MCF 10A (cell line): ENCODE data around the gene SCN4B. TPM values are rescaled to one million over a fixed set of nuclear protein-coding genes. Genes with fewer than 3 reads are reported as not detected.

Experiments used
- BruUV-seq: library from RNA; stranded (reverse); fragments of 400-500 nt; replicated peaks from 2 replicates; lab custom pipeline; 2021; lab: Mats Ljungman, UMichigan
- CTCF ChIA-PET: fragments of 300-600 bp; sonication (Branson Sonifier 250); formaldehyde crosslinking; extraction: SDS; loops from one replicate; lab custom pipeline; 2021; ENCODE audit warnings: antibody characterized with exemption, inconsistent platforms; lab: Yijun Ruan, JAX
- POLR2A ChIA-PET: fragments of 300-600, 350-650 bp; sonication (Branson Sonifier 250); formaldehyde crosslinking; extraction: SDS; loops from one replicate; lab custom pipeline; 2020; ENCODE audit warnings: antibody characterized with exemption, inconsistent platforms; lab: Yijun Ruan, JAX
- DNase-seq: peaks from one replicate; pipeline ENCODE4 v3.0.0-alpha.2; 2018; ENCODE audit not compliant: unreplicated experiment
- H3K27ac Mint-ChIP-seq: one replicate; pipeline ENCODE4 v1.8.0; 2022; ENCODE audit warnings: mild to moderate bottlenecking, low read depth, mixed read lengths; ENCODE audit not compliant: unreplicated experiment
- H3K27me3 Mint-ChIP-seq: one replicate; pipeline ENCODE4 v1.8.0; 2022; ENCODE audit warnings: mixed read lengths; ENCODE audit not compliant: insufficient read depth, unreplicated experiment
- H3K36me3 Mint-ChIP-seq: one replicate; pipeline ENCODE4 v1.8.0; 2022; ENCODE audit warnings: mild to moderate bottlenecking, moderate library complexity, mixed read lengths; ENCODE audit not compliant: insufficient read depth, unreplicated experiment
- H3K4me1 Mint-ChIP-seq: one replicate; pipeline ENCODE4 v1.8.0; 2022; ENCODE audit warnings: mixed read lengths; ENCODE audit not compliant: insufficient read depth, unreplicated experiment
- H3K4me3 Mint-ChIP-seq: one replicate; pipeline ENCODE4 v1.8.0; 2022; ENCODE audit warnings: mild to moderate bottlenecking, moderate library complexity, mixed read lengths; ENCODE audit not compliant: unreplicated experiment
- H3K9me3 Mint-ChIP-seq: one replicate; pipeline ENCODE4 v1.8.0; 2022; ENCODE audit warnings: mixed read lengths; ENCODE audit not compliant: unreplicated experiment
- intact Hi-C: fragments of 100-400 bp; cut with micrococcal nuclease; formaldehyde crosslinking; loops from 2 replicates; pipeline ENCODE4 v1.14.1; 2022
- total RNA-seq: library from RNA; stranded (reverse); gene quantifications from 2 replicates; pipeline ENCODE4 v1.2.3, GENCODE V29; 2022
- TF ChIP-seq, protein P1 (sequence below): fragments of 200-600 bp; IDR thresholded peaks from one replicate; pipeline ENCODE4 v1.8.0; 2022; ENCODE audit warnings: antibody characterized with exemption, mild to moderate bottlenecking; ENCODE audit not compliant: unreplicated experiment

SCN4B gene
- total RNA-seq, 1 experiment from 2014 or later = not detected

DNA sequence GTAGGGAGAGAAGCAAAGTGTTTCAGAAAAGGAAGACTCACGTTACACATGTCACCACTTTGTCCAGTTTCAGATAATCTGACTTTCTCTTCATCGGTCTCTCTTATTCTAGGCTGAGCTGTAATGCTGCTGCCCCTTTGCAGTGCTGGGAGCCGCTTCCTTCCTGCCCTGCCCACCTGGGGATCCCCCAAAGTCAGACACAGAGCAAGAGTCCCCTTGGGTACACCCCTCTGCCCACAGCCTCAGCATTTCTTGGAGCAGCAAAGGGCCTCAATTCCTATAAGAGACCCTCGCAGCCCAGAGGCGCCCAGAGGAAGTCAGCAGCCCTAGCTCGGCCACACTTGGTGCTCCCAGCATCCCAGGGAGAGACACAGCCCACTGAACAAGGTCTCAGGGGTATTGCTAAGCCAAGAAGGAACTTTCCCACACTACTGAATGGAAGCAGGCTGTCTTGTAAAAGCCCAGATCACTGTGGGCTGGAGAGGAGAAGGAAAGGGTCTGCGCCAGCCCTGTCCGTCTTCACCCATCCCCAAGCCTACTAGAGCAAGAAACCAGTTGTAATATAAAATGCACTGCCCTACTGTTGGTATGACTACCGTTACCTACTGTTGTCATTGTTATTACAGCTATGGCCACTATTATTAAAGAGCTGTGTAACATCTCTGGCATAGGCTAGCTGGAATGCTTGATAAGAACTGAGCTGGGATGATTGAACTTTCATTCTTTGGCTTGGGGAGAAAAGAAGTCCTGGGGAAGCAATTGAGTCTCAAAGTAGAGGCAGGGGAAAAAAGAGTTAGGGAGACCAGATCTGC is 34.6 kb downstream of the SCN4B start:
- CTCF ChIA-PET = interaction anchor here (0.9 kb wide), 1 partner anchor 172 kb away, joined by 3 read pairs; no protein-coding TSS in a partner anchor
- POLR2A ChIA-PET = no interaction called here
- Mint-ChIP-seq H3K4me1 (no peaks in the 10 kb centered on the region), H3K4me3 (no peak overlapping the region), H3K36me3 (no peaks in the 10 kb centered on the region), H3K27me3 (peaks cover 40% of the 10 kb centered on the region), H3K27ac (no peak overlapping the region), H3K9me3 (no peaks in the 10 kb centered on the region)
- BruUV-seq = no TSS peak
- no peak for DNase-seq
- intact Hi-C loops = no loop called here
- TF ChIP-seq, protein P1, sequence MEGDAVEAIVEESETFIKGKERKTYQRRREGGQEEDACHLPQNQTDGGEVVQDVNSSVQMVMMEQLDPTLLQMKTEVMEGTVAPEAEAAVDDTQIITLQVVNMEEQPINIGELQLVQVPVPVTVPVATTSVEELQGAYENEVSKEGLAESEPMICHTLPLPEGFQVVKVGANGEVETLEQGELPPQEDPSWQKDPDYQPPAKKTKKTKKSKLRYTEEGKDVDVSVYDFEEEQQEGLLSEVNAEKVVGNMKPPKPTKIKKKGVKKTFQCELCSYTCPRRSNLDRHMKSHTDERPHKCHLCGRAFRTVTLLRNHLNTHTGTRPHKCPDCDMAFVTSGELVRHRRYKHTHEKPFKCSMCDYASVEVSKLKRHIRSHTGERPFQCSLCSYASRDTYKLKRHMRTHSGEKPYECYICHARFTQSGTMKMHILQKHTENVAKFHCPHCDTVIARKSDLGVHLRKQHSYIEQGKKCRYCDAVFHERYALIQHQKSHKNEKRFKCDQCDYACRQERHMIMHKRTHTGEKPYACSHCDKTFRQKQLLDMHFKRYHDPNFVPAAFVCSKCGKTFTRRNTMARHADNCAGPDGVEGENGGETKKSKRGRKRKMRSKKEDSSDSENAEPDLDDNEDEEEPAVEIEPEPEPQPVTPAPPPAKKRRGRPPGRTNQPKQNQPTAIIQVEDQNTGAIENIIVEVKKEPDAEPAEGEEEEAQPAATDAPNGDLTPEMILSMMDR = no peak

DNA sequence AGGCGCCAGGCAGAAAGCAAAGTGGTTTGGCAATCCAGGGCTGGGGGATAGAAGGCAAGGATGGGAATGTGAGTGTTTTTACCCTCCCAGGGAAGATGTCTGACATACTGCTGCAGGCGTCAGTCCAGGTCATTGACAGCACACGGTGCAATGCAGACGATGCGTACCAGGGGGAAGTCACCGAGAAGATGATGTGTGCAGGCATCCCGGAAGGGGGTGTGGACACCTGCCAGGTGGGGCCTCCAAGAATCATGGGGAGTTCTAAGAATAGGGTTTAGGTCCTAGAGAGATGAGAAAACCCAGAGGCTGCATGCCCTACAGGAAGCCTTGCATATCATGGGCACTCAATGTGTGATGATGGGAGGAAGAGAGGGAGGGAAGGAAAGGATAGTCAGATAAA is 37.6 kb downstream of the SCN4B start:
- Mint-ChIP-seq H3K27ac (no peak overlapping the region), H3K4me3 (no peak overlapping the region), H3K36me3 (no peaks in the 10 kb centered on the region), H3K9me3 (no peaks in the 10 kb centered on the region), H3K27me3 (peaks cover 40% of the 10 kb centered on the region), H3K4me1 (peaks cover 6% of the 10 kb centered on the region)
- intact Hi-C loops = no loop called here
- CTCF ChIA-PET = interaction anchor here (1.6 kb wide), 1 partner anchor 57 kb away, joined by 3 read pairs; no protein-coding TSS in a partner anchor
- no peak for DNase-seq
- POLR2A ChIA-PET = no interaction called here
- no TSS peak for BruUV-seq
- TF ChIP-seq, protein P1 = no peak

DNA sequence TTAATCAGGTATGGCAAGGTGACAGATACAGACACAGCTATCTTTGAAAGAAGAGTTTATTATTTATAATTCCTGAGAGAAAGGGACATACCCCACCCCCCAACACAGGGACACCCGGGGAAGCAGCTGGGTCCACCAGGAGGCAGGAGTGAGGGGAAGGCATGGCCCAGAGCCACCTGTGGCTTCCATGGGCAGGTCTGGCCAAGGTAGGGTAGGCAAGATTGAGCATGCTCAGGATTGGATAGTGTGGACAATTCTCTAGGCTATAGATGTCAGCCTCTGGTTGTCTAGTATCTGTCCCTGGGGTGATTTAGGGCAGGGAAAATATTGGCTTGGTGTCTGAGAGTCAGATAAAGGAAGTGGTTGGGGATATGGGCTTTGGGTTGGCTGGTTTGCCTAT is 38.4 kb downstream of the SCN4B start:
- TF ChIP-seq, protein P1 = no peak
- BruUV-seq = no TSS peak
- no peak overlapping the region for H3K27ac Mint-ChIP-seq
- no peak for DNase-seq
- H3K4me3 Mint-ChIP-seq = no peak overlapping the region
- H3K4me1 Mint-ChIP-seq = peaks cover 6% of the 10 kb centered on the region
- ChIA-PET CTCF (interaction anchor here (0.7 to 1.6 kb wide), 2 partner anchors 58 to 307 kb away, joined by 3 read pairs; no protein-coding TSS in a partner anchor), POLR2A (no interaction called here)
- H3K27me3 Mint-ChIP-seq = peaks cover 40% of the 10 kb centered on the region
- intact Hi-C loops = no loop called here
- H3K36me3 Mint-ChIP-seq = no peaks in the 10 kb centered on the region
- H3K9me3 Mint-ChIP-seq = no peaks in the 10 kb centered on the region

DNA sequence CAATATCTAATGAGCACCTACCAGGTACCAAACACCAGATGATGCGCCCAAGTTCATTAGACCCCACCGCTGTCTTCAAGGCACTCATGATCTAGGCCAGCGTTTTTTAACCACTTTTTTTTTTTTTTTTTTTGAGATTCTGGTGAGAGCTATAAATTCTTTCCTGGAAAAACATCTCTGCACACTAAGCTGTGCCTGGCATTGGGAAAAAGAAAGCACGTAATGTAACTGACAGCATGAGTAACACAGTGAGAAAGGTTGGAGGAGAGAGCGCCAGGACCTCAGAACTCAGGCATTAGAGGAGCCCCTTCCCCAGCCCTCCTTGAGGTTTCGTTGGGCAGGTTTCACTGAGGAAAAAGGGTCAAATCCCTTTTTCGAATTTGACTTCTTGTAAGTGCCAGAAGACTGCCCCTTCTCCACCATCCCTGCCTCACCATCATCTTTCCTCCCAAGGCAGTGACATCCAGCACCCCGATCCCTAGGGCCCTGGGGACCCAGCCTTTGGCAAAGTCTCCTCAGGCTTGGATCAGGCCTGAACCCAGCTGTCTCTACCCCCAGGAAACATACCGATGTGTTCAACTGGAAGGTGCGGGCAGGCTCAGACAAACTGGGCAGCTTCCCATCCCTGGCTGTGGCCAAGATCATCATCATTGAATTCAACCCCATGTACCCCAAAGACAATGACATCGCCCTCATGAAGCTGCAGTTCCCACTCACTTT is 39.8 kb downstream of the SCN4B start:
- Mint-ChIP-seq H3K4me1 (peaks cover 6% of the 10 kb centered on the region), H3K27me3 (peaks cover 28% of the 10 kb centered on the region), H3K4me3 (no peak overlapping the region), H3K9me3 (no peaks in the 10 kb centered on the region), H3K27ac (no peak overlapping the region), H3K36me3 (no peaks in the 10 kb centered on the region)
- TF ChIP-seq, protein P1 = no peak
- DNase-seq = no peak
- no TSS peak for BruUV-seq
- CTCF ChIA-PET = interaction anchor here (0.7 kb wide), 1 partner anchor 58 kb away, joined by 3 read pairs; no protein-coding TSS in a partner anchor
- POLR2A ChIA-PET = no interaction called here
- intact Hi-C loops = no loop called here
